ENCODE data around the gene MED20.

The MED20 gene, protein sequence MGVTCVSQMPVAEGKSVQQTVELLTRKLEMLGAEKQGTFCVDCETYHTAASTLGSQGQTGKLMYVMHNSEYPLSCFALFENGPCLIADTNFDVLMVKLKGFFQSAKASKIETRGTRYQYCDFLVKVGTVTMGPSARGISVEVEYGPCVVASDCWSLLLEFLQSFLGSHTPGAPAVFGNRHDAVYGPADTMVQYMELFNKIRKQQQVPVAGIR

DNA sequence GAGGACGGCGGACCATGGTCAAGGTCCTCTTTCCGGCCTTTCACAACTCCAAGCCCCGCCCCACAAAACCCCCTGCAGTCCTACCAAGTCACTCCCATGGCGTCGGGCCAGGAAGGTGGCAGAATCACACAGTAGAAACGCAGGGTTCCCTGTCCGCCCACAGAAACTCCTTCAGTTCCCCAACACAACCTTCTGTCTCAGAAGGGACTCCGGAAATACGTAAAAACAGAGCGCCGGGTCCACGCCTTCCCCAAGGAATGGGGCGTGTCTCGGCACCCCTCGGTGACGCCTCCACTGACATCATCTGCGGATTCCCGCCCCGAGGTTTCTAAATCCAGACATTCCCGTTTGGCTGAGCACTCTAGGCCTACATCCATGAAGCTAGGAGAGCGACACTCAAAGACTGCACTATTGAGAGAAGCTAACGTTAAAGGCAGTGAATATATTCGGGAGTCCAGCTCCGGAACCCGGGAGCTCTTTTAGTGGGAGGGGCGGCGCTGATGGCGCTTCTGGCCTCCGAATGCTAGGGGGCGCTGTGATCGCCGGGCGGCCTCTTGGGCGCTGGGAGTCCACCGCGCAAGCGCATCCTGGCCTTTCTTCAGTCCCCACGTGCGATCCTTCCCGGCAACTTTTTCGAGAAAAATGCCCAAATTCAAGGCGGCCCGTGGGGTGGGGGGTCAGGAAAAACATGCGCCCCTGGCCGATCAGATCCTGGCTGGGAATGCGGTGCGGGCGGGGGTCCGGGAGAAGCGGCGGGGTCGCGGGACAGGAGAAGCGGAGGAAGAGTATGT lies at the start of gene MED20, which contains the start of gene BYSL:
Gene MED20 (minus strand): TSS at position 219 of the 791 bp plus-strand sequence. CDS start 121 bp downstream, at position 98.
Gene BYSL (plus strand): TSS at position 579 of the 791 bp plus-strand sequence. CDS start 64 bp downstream, at position 643.
- no peak for TF ChIP-seq JUND (IDR thresholded peaks at IDR 0.05; ENCODE audit: low read depth)
- peak; percentile 93 to 96 for DNase-seq (ENCODE audit: low read depth in 1 of 2, low spot score in 1 of 2)
- in situ Hi-C loops (cut with HindIII; ENCODE audit: low pct_unique_long_range_greater_than_20kb, low sequenced_read_pairs): no loop called here

DNA sequence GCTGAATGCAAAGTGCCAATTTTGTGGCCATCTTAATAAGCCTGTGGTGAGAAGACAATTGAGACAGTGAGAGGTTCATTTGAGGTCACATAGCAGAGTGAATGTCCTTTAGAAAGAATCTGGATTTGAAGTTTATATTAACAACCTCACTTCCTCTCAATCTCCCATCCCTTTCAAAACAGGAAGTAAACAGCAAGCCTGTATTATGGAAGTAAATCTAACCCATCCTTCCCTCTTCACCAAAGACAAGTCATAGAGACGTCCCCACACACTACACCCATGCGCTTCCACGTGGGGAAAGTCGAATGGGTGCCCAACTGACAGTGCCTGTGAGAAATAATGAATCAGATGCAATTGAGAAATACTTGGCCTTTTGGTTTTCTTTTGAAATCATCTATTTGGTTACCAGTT lies 49.5 kb upstream of the MED20 start:
- in situ Hi-C loops (cut with HindIII; ENCODE audit: low pct_unique_long_range_greater_than_20kb, low sequenced_read_pairs): no loop called here
- no peak for DNase-seq (ENCODE audit: low read depth in 1 of 2, low spot score in 1 of 2)
- no peak for TF ChIP-seq JUND (IDR thresholded peaks at IDR 0.05; ENCODE audit: low read depth)

DNA sequence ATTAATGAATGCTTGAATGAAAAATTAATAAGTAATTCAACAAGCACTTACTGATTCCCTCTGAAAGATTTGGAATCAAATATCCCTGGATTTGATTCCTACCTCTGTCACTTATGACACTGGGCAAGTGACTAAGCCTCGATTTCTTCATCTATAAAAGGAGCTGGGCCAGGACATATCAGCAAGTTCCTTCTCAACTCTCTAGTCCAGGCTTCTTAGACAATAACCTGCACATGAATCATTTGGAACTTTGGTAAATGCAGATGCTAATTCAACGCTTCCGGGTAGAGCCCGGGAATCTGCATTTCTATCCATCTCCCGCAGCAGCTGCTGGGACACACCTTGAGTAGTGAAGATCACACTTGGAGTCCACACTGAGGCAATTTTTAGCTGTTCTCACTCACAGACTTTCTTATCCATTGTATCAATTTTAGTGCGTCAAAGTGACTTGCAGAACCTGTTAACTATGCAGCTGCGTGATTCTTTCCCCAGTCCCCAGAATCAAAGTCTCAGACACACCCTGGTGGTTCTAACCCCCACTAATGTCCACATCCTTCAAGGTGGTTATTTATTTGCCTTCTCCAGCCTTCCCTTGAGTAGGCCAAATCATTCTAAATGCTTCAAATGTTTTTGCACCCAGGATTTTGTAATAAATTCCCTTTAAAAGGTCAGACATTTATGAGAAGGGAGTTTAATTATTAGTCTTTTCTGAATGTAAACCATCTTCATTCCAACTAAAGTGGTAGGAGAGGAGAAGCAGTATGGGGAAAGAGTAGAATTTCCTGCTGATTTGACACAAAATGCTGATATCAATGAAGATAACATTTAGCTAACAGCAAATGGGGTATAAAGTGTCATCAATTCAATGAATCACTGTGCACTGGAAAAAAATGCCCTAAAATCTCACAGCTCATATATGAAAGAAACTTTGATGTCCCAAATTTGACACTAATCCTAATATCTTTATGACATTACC lies 46.7 kb upstream of the MED20 start:
- no peak for TF ChIP-seq JUND (IDR thresholded peaks at IDR 0.05; ENCODE audit: low read depth)
- no peak for DNase-seq (ENCODE audit: low read depth in 1 of 2, low spot score in 1 of 2)
- in situ Hi-C loops (cut with HindIII; ENCODE audit: low pct_unique_long_range_greater_than_20kb, low sequenced_read_pairs): no loop called here

DNA sequence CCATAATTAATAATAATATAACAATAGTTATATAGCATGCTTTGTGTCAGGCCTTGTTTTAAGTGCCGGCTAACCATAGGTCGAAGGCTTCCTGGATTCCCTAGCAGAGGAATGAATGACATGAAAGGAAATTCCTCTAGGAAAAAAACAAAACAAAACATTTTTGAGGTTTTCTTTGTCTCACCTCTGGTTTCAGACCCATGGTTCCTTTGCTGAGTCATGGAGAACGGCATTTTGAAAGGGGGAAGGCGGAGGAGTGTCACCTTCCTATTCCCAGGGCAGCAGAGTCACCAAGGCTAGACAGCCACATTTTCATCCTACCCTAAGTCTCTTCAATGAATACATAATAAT lies 46.0 kb upstream of the MED20 start:
- no peak for TF ChIP-seq JUND (IDR thresholded peaks at IDR 0.05; ENCODE audit: low read depth)
- in situ Hi-C loops (cut with HindIII; ENCODE audit: low pct_unique_long_range_greater_than_20kb, low sequenced_read_pairs): no loop called here
- no peak for DNase-seq (ENCODE audit: low read depth in 1 of 2, low spot score in 1 of 2)

DNA sequence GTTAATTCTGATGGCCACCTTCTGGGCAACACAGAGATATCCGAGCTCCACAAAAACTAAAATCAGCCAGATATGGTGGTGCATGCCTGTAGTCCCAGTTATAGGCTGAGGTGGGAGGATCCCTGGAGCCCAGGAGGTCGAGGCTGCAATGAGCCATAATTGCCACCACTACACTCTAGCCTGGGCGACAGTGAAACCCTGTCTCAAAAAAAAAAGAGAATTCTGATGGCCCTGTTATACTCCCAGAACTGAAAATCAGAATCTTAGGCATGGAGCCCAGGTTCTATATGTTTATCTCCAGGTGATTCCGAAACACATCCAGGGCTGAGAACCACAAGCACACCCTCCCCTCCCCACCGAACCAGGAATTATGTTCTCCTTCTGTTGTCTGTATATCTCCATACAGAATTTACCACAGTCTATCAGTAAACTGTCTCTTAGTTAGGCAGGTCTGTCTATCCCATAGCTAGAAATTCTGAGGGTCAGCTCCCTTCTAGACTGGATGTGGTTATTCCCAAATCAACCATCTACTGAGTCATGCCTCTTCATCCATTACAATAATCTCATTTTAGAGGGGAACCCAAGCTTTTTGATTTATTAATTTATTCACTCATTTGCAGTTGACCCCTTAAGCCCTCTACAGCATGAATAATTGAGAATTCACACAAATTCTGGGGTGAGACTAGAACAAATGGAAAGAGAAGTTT lies 45.4 kb upstream of the MED20 start:
- no peak for TF ChIP-seq JUND (IDR thresholded peaks at IDR 0.05; ENCODE audit: low read depth)
- no peak for DNase-seq (ENCODE audit: low read depth in 1 of 2, low spot score in 1 of 2)

DNA sequence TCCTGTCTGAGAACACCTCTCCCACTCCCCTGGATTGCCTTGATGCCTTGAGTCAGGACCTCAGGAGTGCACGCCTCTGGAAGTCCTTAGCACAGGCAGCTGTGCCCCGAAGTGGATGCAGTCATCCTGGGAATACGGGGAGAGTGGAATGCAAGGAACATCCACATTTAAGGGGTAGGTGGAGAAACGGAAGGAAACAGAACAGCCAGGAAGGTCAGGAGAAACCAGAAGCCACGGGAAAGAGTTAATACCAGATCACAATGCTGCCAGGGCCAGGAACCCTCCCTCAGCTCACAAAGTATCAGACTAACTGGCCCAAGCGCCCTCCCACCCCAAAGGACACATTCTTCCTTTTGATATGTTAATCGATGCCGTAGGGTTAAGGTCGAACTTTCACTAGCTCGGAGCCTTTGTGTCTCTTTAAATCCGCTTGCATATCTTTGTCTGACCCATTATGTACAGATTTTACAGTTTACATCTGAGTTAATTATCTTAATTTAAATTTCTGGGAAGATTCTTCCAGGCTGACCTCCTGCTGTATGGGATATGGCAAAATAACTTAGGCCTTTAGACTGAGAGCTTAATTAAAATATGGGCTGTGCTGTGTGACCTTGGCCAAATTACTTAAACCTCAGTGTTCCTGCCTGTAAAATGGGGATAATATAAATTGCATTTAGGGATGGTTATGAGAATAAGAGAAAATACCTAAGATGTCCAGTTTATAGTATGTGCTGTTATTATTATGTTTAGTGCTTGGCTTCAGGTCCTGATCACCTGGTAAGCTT lies 44.7 kb upstream of the MED20 start:
- in situ Hi-C loops (cut with HindIII; ENCODE audit: low pct_unique_long_range_greater_than_20kb, low sequenced_read_pairs): no loop called here
- no peak for DNase-seq (ENCODE audit: low read depth in 1 of 2, low spot score in 1 of 2)
- TF ChIP-seq JUND (IDR thresholded peaks at IDR 0.05; ENCODE audit: low read depth): no peak

More for the DNA sequence above, 45.4 kb upstream of the MED20 start:
- in situ Hi-C loops (cut with HindIII; ENCODE audit: low pct_unique_long_range_greater_than_20kb, low sequenced_read_pairs): no loop called here

DNA sequence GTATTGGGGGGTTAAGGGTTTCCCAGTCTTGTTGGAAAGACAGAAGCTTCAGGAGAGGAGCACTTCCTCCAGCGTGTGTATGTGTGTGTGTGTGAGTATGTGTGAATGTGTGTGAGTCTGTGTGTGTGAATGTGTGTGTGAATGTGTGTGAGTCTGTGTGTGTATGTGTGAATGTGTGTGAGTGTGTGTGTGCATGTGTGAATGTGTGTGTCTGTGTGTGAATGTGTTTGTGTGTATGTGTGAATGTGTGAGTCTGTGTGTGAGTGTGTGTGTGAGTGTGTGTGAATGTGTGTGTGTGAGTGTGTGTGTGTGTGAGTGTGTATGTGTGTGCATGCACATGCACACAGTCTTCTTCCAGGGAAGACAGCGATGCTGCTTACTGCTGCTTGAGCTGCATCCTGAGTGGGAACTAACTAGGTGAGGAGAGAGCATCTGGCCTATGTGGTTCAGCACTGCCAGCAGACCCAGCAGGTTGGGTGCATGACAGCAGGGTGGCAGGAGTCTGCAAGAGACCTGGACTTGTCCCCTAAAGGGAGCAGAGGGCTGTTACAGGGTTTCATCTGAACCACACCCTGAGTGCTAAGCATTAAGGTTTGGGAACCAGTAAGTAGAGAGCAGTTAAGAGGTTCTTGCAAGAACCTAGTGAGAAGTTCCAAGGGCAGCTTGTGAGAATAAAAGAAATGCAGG lies 43.4 kb upstream of the MED20 start:
- no peak for TF ChIP-seq JUND (IDR thresholded peaks at IDR 0.05; ENCODE audit: low read depth)
- in situ Hi-C loops (cut with HindIII; ENCODE audit: low pct_unique_long_range_greater_than_20kb, low sequenced_read_pairs): no loop called here
- DNase-seq (ENCODE audit: low read depth in 1 of 2, low spot score in 1 of 2): no peak

DNA sequence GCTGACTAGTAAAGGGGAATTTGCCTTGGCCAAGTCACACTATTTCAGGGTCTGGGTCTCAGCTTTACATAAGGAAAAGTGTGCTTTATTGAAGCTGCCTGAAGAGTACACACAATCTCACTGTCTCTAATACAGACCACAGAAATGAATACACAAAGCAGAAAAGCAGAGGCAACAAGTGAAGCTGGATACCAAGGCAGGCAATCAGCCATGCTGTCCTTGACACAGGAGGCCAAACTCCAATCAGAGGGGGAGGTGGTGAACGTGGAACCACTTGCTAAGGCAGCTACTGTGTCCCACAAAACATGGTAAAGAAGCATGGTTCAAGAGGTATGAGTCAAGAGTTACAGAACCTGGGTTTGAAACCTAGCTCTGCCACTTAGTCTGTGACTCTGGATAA lies 42.4 kb upstream of the MED20 start:
- TF ChIP-seq JUND (IDR thresholded peaks at IDR 0.05; ENCODE audit: low read depth): no peak
- in situ Hi-C loops (cut with HindIII; ENCODE audit: low pct_unique_long_range_greater_than_20kb, low sequenced_read_pairs): no loop called here
- DNase-seq (ENCODE audit: low read depth in 1 of 2, low spot score in 1 of 2): no peak

DNA sequence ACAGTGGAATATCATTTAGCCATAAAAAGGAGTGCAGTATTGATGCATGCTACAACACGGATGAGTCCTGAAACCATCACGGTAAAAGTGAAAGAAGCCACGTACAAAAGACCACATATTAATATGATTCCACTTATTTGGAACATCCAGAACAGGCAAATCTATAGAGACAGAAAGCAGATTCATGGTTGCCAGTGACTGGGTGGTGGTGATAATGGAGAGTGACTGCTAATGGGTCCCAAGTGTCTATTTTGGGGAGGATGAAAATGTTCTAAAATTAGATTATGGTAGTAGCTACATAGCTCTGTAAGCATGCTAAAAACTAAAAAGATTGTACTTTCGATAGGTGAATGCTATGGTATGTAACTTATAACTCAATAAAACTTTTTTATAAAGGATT lies 39.1 kb upstream of the MED20 start:
- in situ Hi-C loops (cut with HindIII; ENCODE audit: low pct_unique_long_range_greater_than_20kb, low sequenced_read_pairs): no loop called here
- no peak for DNase-seq (ENCODE audit: low read depth in 1 of 2, low spot score in 1 of 2)
- TF ChIP-seq JUND (IDR thresholded peaks at IDR 0.05; ENCODE audit: low read depth): no peak

DNA sequence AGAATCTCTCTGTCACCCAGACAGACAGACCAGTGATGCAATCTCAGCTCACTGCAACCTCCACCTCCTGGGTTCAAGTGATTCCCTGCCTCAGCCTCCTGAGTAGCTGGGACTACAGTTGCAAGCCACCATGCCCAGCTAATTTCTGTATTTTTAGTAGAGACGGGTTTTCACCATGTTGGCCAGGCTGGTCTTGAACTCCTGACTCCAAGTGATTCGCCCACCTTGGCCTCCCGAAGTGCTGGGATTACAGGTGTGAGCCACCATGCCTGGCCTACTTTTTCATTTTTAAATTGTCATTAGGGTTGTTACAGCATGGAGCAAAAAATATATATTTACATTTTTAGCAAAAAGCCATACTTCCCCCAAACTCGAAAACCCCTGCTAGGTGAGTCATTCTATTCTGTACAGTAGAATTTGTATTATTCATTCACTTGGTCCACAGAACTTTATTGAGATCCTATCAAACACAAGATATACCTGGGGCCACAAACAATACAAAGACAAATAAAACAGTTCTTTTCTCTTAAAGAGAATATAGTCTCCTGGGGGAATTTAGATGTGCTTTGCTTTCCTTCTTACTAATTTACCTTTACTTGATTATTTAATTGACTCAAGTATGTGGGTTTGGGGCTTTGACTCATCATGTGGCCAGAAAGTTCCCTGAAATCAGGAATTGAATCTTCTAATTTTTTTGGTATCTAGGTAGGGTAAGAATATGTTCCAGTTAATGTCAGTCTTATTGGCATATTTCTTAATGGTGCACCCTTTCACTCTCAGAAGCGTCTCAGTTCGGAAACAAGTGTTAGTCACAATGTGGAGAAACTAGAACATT lies 37.3 kb upstream of the MED20 start:
- in situ Hi-C loops (cut with HindIII; ENCODE audit: low pct_unique_long_range_greater_than_20kb, low sequenced_read_pairs): no loop called here
- TF ChIP-seq JUND (IDR thresholded peaks at IDR 0.05; ENCODE audit: low read depth): no peak
- no peak for DNase-seq (ENCODE audit: low read depth in 1 of 2, low spot score in 1 of 2)
